ENCODE results near the gene BMAL2. TPM values are rescaled to one million over a fixed set of nuclear protein-coding genes. Genes with fewer than 3 reads are reported as not detected.

Gene BMAL2
- 23.9 and 44.9 TPM in 2 replicates for total RNA-seq
- 15.5 and 35.6 TPM in 2 replicates for polyA plus RNA-seq
- 13.5 and 29.2 TPM in 2 replicates for polyA plus RNA-seq (2012)
- polyA minus RNA-seq (ENCODE audit: low replicate concordance): 1.9 and 5.9 TPM in 2 replicates

GRCh38 chr12:27332714-27333402 is at the start of gene BMAL2:
BMAL2 (plus strand) TSS chr12:27332836; CDS start chr12:27333073, 237 bp downstream.
- Histone ChIP-seq H3K79me2 (ENCODE audit: control insufficient read depth, insufficient read depth, low read length) (peaks cover 35% of the 10 kb centered on the region), H3K4me1 (ENCODE audit: control insufficient read depth, extremely low read depth, insufficient read depth, low read length) (peaks cover 13% of the 10 kb centered on the region), H3K9me3 (ENCODE audit: control insufficient read depth, insufficient read depth, low read depth, low read length) (no peaks in the 10 kb centered on the region), H3K27ac (ENCODE audit: insufficient read depth, low read length) (peak within 1 kb of the TSS; percentile 81), H2AFZ (ENCODE audit: low read length) (peak within 1 kb of the TSS; percentile 92), H3K27me3 (ENCODE audit: control insufficient read depth, insufficient read depth, low read length) (no peaks in the 10 kb centered on the region), H3K9ac (ENCODE audit: insufficient read depth, low read length) (peak within 1 kb of the TSS; percentile 82), H3K36me3 (ENCODE audit: control insufficient read depth, insufficient read depth, low read length) (no peaks in the 10 kb centered on the region), H3K4me3 (replicated peaks in 1 of 4; ENCODE audit: control extremely low read depth in 1 of 4, insufficient read depth in 1 of 4, low read depth in 3 of 4, low read length in 4 of 4) (peak within 1 kb of the TSS; percentile 67 to 84 (median 76)), H4K20me1 (ENCODE audit: control insufficient read depth, extremely low read depth, insufficient read depth, low read length) (no peaks in the 10 kb centered on the region), H3K4me2 (ENCODE audit: extremely low read depth, insufficient read depth, low read length) (peak within 1 kb of the TSS; percentile 99)
- peak; percentile 37 to 60 for DNase-seq (ENCODE audit: low read depth in 2 of 2)
- TF ChIP-seq, protein P1, sequence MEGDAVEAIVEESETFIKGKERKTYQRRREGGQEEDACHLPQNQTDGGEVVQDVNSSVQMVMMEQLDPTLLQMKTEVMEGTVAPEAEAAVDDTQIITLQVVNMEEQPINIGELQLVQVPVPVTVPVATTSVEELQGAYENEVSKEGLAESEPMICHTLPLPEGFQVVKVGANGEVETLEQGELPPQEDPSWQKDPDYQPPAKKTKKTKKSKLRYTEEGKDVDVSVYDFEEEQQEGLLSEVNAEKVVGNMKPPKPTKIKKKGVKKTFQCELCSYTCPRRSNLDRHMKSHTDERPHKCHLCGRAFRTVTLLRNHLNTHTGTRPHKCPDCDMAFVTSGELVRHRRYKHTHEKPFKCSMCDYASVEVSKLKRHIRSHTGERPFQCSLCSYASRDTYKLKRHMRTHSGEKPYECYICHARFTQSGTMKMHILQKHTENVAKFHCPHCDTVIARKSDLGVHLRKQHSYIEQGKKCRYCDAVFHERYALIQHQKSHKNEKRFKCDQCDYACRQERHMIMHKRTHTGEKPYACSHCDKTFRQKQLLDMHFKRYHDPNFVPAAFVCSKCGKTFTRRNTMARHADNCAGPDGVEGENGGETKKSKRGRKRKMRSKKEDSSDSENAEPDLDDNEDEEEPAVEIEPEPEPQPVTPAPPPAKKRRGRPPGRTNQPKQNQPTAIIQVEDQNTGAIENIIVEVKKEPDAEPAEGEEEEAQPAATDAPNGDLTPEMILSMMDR (conservative IDR thresholded peaks at IDR 0.05 in 1 of 2, IDR thresholded peaks at IDR 0.05 in 1 of 2; ENCODE audit: low read depth in 1 of 2, low read length in 2 of 2): no peak
- no peak for TF ChIP-seq EZH2 (IDR thresholded peaks at IDR 0.05; ENCODE audit: low read length, missing control alignments)

DNA sequence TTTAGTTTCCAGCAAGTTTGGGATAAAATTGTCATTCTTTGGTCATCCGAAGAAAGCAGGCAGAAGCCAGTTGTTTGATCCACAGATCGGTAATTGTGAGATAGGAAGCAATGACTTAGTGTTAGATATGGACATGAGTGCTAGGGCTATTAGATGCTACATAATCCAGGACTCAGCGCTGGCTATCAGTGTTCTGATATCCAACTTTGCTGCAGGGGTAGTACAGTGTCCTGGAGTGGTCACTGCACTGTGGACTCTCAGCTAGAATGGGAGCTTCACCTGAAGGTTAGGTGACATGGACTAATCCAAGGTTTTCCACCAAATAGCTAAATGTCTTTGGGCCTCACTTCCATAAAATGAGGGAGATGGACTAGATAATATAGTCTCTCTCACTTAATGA is 48.6 kb upstream of the BMAL2 start:
- Histone ChIP-seq H3K79me2 (ENCODE audit: control insufficient read depth, insufficient read depth, low read length) (no peaks in the 10 kb centered on the region), H2AFZ (ENCODE audit: low read length) (no peak overlapping the region), H3K4me2 (ENCODE audit: extremely low read depth, insufficient read depth, low read length) (no peak overlapping the region), H3K4me1 (ENCODE audit: control insufficient read depth, extremely low read depth, insufficient read depth, low read length) (no peaks in the 10 kb centered on the region), H3K36me3 (ENCODE audit: control insufficient read depth, insufficient read depth, low read length) (no peaks in the 10 kb centered on the region), H3K9me3 (ENCODE audit: control insufficient read depth, insufficient read depth, low read depth, low read length) (no peaks in the 10 kb centered on the region), H3K27ac (ENCODE audit: insufficient read depth, low read length) (no peak overlapping the region), H4K20me1 (ENCODE audit: control insufficient read depth, extremely low read depth, insufficient read depth, low read length) (no peaks in the 10 kb centered on the region), H3K4me3 (replicated peaks in 1 of 4; ENCODE audit: control extremely low read depth in 1 of 4, insufficient read depth in 1 of 4, low read depth in 3 of 4, low read length in 4 of 4) (no peak overlapping the region), H3K27me3 (ENCODE audit: control insufficient read depth, insufficient read depth, low read length) (no peaks in the 10 kb centered on the region), H3K9ac (ENCODE audit: insufficient read depth, low read length) (no peak overlapping the region)
- DNase-seq (ENCODE audit: low read depth in 2 of 2): no peak
- TF ChIP-seq, protein P1 (conservative IDR thresholded peaks at IDR 0.05 in 1 of 2, IDR thresholded peaks at IDR 0.05 in 1 of 2; ENCODE audit: low read depth in 1 of 2, low read length in 2 of 2): no peak
- no peak for TF ChIP-seq EZH2 (IDR thresholded peaks at IDR 0.05; ENCODE audit: low read length, missing control alignments)

DNA sequence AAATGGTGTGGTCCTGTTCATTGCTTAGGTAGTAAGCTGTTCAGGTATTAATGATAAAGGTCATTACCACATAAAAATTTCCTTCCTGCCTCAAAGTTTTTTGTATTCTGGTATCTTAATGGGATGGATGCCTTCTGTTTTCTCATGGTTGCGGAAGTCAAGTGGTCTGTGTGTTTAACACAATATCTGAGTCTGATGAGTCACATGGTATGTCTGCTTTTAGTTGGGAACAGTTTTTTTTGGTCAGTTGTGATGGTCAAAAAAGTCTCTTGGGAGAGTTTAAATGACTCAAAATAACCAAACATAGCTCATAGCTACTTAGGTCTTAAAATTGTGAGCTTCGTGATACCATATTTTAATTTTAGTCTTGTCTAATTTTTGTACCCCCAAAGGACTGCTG is 47.9 kb upstream of the BMAL2 start:
- no peaks in the 10 kb centered on the region for H4K20me1 ChIP-seq (ENCODE audit: control insufficient read depth, extremely low read depth, insufficient read depth, low read length)
- no peak overlapping the region for H3K9ac ChIP-seq (ENCODE audit: insufficient read depth, low read length)
- peak; percentile 47 to 93 for DNase-seq (ENCODE audit: low read depth in 2 of 2)

More for the DNA sequence above, 47.9 kb upstream of the BMAL2 start:
- Histone ChIP-seq H3K27ac (ENCODE audit: insufficient read depth, low read length) (no peak overlapping the region), H3K27me3 (ENCODE audit: control insufficient read depth, insufficient read depth, low read length) (no peaks in the 10 kb centered on the region), H2AFZ (ENCODE audit: low read length) (no peak overlapping the region), H3K9me3 (ENCODE audit: control insufficient read depth, insufficient read depth, low read depth, low read length) (no peaks in the 10 kb centered on the region), H3K36me3 (ENCODE audit: control insufficient read depth, insufficient read depth, low read length) (no peaks in the 10 kb centered on the region), H3K79me2 (ENCODE audit: control insufficient read depth, insufficient read depth, low read length) (no peaks in the 10 kb centered on the region), H3K4me1 (ENCODE audit: control insufficient read depth, extremely low read depth, insufficient read depth, low read length) (no peaks in the 10 kb centered on the region), H3K4me3 (replicated peaks in 1 of 4; ENCODE audit: control extremely low read depth in 1 of 4, insufficient read depth in 1 of 4, low read depth in 3 of 4, low read length in 4 of 4) (no peak overlapping the region), H3K4me2 (ENCODE audit: extremely low read depth, insufficient read depth, low read length) (no peak overlapping the region)
- TF ChIP-seq, protein P1 (conservative IDR thresholded peaks at IDR 0.05 in 1 of 2, IDR thresholded peaks at IDR 0.05 in 1 of 2; ENCODE audit: low read depth in 1 of 2, low read length in 2 of 2): no peak
- no peak for TF ChIP-seq EZH2 (IDR thresholded peaks at IDR 0.05; ENCODE audit: low read length, missing control alignments)

Data from fibroblast of lung (primary cell).